Gastrocnemius medialis (tissue), 4 donors: ENCODE measurements around the gene GADD45G.

Source experiments
- CTCF ChIP-seq, 5 experiments: fragments of 450-650 bp in 3 of 5; fragments of 200-600 bp in 2 of 5; sonication (generic) in 2 of 5; IDR thresholded peaks in 4 of 5; conservative IDR thresholded peaks in 1 of 5; 1 replicate in 4 of 5; 2 replicates in 1 of 5; pipeline ENCODE4 v1.5.1; 2016 to 2019; ENCODE audit warnings: antibody characterized with exemption in 5 of 5, mild to moderate bottlenecking in 3 of 5, moderate library complexity in 3 of 5
- POLR2A ChIP-seq, 2 donors: fragments of 450-650 bp; IDR thresholded peaks; one replicate each; pipeline ENCODE4 v1.6.1; 2017; ENCODE audit warnings: antibody characterized with exemption in 2 of 2, mild to moderate bottlenecking in 2 of 2, moderate library complexity in 2 of 2

- TF ChIP-seq POLR2A (IDR thresholded peaks at IDR 0.05), result no peak
- TF ChIP-seq CTCF (IDR thresholded peaks at IDR 0.05 in 4 of 5, conservative IDR thresholded peaks at IDR 0.05 in 1 of 5), result no peak
Observed at GRCh38 chr9:89632192-89632733, 27.5 kb downstream of the GADD45G start.
